Measurements from ENCODE around the gene RASGEF1C.

GRCh38 chr5:180078348-180078747 is 130.7 kb downstream of the RASGEF1C start:
- no peak for TF ChIP-seq POLR2A (IDR thresholded peaks at IDR 0.05)
- TF ChIP-seq CTCF (IDR thresholded peaks at IDR 0.05): no peak
